Breast epithelium (tissue), 4 donors: ENCODE measurements around the gene MFSD6. TPM values are rescaled to one million over a fixed set of nuclear protein-coding genes. Genes with fewer than 3 reads are reported as not detected.

Source experiments
- DNase-seq, 2 donors: peaks; one replicate each; pipeline ENCODE4 v3.0.0-alpha.2; 2019; ENCODE audit warnings: low spot score in 2 of 2
- H3K27ac ChIP-seq, 2 donors: fragments of 200-600 bp; sonication (generic) in 1 of 2; one replicate each; pipeline ENCODE4 v1.5.1; 2016 to 2019; ENCODE audit warnings: mild to moderate bottlenecking in 1 of 2
- H3K27me3 ChIP-seq, 2 donors: fragments of 200-600 bp; sonication (generic) in 1 of 2; one replicate each; pipeline versions ENCODE4 v1.5.1 to v1.6.0; 2017 to 2019; ENCODE audit warnings: control low read depth in 1 of 2, mild to moderate bottlenecking in 1 of 2
- H3K36me3 ChIP-seq: fragments of 200-600 bp; one replicate; pipeline ENCODE4 v1.5.1; 2019
- H3K4me1 ChIP-seq, 2 donors: fragments of 200-600 bp; sonication (generic); one replicate each; pipeline ENCODE4 v1.5.1; 2016 to 2019; ENCODE audit warnings: control low read depth in 1 of 2
- H3K4me3 ChIP-seq, 3 donors: fragments of 200-600 bp; sonication (generic); 1 replicate in 2 of 3; 2 replicates in 1 of 3; pipeline ENCODE4 v1.5.1; 2016 to 2019; ENCODE audit warnings: mild to moderate bottlenecking in 3 of 3, moderate library complexity in 2 of 3
- H3K9me3 ChIP-seq, 2 donors: fragments of 200-600 bp; sonication (generic) in 1 of 2; one replicate each; pipeline ENCODE4 v1.5.1; 2016 to 2019; ENCODE audit warnings: control low read depth in 1 of 2
- POLR2A ChIP-seq: fragments of 450-650 bp; IDR thresholded peaks from one replicate; pipeline ENCODE4 v1.6.1; 2016; ENCODE audit warnings: antibody characterized with exemption, mild to moderate bottlenecking, moderate library complexity
- POLR2AphosphoS5 ChIP-seq, 3 donors: sonication (generic); formaldehyde crosslinking; IDR thresholded peaks; one replicate each; pipeline ENCODE4 v1.6.1; 2017; ENCODE audit warnings: antibody characterized with exemption in 3 of 3
- intact Hi-C: fragments of 100-400 bp; cut with DNase I; formaldehyde crosslinking; loops from one replicate; pipeline ENCODE4 v1.15.1; 2023; ENCODE audit warnings: low total_unique reads
- total RNA-seq, 3 donors: library from RNA; depleted of rRNA; stranded (reverse); fragments of >200 nt; gene quantifications; one replicate each; pipeline ENCODE4 v1.1.0, GENCODE V29; 2016
- TF ChIP-seq, protein P1 (sequence below), 3 donors: fragments of 450-650 bp; IDR thresholded peaks; one replicate each; pipeline ENCODE4 v1.5.1; 2016 to 2017; ENCODE audit warnings: antibody characterized with exemption in 3 of 3, mild to moderate bottlenecking in 3 of 3, moderate library complexity in 3 of 3

Gene MFSD6
- total RNA-seq, 3 donors from 2014 or later, result 52.0 to 180 (median 92.4) TPM

GRCh38 chr2:190362894-190363293, 45.3 kb upstream of the MFSD6 start:
- H3K4me1 ChIP-seq, result peaks cover 0 to 5% of the 10 kb centered on the region in 2 donors
- no peaks in the 10 kb centered on the region for H3K36me3 ChIP-seq
- intact Hi-C loops, result no loop called here
- no peaks in the 10 kb centered on the region for H3K9me3 ChIP-seq
- TF ChIP-seq, protein P1, sequence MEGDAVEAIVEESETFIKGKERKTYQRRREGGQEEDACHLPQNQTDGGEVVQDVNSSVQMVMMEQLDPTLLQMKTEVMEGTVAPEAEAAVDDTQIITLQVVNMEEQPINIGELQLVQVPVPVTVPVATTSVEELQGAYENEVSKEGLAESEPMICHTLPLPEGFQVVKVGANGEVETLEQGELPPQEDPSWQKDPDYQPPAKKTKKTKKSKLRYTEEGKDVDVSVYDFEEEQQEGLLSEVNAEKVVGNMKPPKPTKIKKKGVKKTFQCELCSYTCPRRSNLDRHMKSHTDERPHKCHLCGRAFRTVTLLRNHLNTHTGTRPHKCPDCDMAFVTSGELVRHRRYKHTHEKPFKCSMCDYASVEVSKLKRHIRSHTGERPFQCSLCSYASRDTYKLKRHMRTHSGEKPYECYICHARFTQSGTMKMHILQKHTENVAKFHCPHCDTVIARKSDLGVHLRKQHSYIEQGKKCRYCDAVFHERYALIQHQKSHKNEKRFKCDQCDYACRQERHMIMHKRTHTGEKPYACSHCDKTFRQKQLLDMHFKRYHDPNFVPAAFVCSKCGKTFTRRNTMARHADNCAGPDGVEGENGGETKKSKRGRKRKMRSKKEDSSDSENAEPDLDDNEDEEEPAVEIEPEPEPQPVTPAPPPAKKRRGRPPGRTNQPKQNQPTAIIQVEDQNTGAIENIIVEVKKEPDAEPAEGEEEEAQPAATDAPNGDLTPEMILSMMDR (IDR thresholded peaks at IDR 0.05), result no peak
- TF ChIP-seq POLR2AphosphoS5 (IDR thresholded peaks at IDR 0.05) (no peak), POLR2A (no peak)
- no peak for DNase-seq
- H3K27ac ChIP-seq, result no peak overlapping the region
- no peak overlapping the region for H3K4me3 ChIP-seq
- no peaks in the 10 kb centered on the region for H3K27me3 ChIP-seq

GRCh38 chr2:190365499-190366204, 42.5 kb upstream of the MFSD6 start:
- H3K9me3 ChIP-seq, result no peaks in the 10 kb centered on the region
- TF ChIP-seq POLR2AphosphoS5 (IDR thresholded peaks at IDR 0.05), result no peak
- TF ChIP-seq, protein P1 (IDR thresholded peaks at IDR 0.05), result no peak
- no peak for TF ChIP-seq POLR2A
- no peak for DNase-seq
- no peaks in the 10 kb centered on the region for H3K27me3 ChIP-seq
- intact Hi-C loops, result no loop called here
- no peaks in the 10 kb centered on the region for H3K4me1 ChIP-seq
- H3K36me3 ChIP-seq, result peaks cover 4% of the 10 kb centered on the region
- no peak overlapping the region for H3K27ac ChIP-seq
- no peak overlapping the region for H3K4me3 ChIP-seq

DNA sequence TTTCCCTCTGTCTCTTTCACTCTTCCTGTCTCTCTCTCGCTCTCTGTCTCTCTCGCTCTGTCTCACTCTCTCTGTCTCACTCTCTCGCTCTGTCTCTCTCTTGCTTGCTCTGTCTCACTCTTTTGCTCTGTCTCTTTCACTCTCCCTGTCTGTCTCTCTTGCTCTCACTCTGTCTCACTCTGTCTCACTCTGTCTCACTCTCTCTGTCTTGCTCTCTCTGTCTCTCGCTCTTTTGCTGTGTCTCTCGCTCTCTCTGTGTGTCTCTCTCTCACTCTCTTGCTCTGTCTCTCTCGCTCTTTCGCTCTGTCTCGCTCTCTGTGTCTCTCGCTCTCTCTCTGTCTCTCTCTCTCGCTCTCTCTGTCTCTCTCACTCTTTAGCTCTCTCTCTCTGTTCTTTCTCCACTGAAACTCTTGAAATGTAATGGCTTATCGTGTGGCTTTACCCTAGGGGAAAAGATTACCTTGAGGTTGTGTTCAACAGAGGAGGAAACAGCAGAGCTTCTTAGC, 41.9 kb upstream of the MFSD6 start:
- H3K36me3 ChIP-seq, result peaks cover 4% of the 10 kb centered on the region
- no peak overlapping the region for H3K4me3 ChIP-seq
- no peaks in the 10 kb centered on the region for H3K27me3 ChIP-seq
- no peak for DNase-seq
- H3K9me3 ChIP-seq, result no peaks in the 10 kb centered on the region
- intact Hi-C loops, result no loop called here
- H3K27ac ChIP-seq, result no peak overlapping the region
- TF ChIP-seq, protein P1 (IDR thresholded peaks at IDR 0.05), result no peak
- TF ChIP-seq POLR2A (no peak), POLR2AphosphoS5 (IDR thresholded peaks at IDR 0.05) (no peak)
- H3K4me1 ChIP-seq, result no peaks in the 10 kb centered on the region

- no peaks in the 10 kb centered on the region for H3K9me3 ChIP-seq
- H3K27me3 ChIP-seq, result no peaks in the 10 kb centered on the region
- TF ChIP-seq POLR2AphosphoS5 (IDR thresholded peaks at IDR 0.05) (no peak), POLR2A (no peak)
- TF ChIP-seq, protein P1 (IDR thresholded peaks at IDR 0.05), result no peak
- intact Hi-C loops, result no loop called here
- peaks cover 4% of the 10 kb centered on the region for H3K36me3 ChIP-seq
- H3K4me3 ChIP-seq, result no peak overlapping the region
- H3K27ac ChIP-seq, result no peak overlapping the region
- no peaks in the 10 kb centered on the region for H3K4me1 ChIP-seq
- no peak for DNase-seq
Measured at GRCh38 chr2:190367091-190367490, 41.1 kb upstream of the MFSD6 start.

DNA sequence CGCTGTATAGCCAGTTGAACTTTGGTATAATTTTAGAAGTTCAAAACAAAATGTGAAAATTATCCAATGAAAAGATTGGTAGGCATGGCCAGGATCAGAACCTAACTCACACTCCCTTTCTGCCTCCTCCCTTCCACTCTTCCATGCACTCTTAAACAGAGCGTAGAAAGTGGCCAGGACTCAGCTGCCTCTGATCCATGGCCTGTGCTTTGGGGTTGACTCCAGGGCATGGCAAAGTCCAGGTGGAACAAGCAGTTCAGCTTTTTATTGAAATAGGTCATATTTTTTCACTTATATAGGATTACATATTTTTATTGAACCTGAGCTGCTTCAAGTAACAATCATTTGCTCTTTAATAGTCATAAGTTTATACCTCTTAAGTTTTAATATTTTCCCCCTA, 38.5 kb upstream of the MFSD6 start:
- Histone ChIP-seq H3K4me1 (no peaks in the 10 kb centered on the region), H3K27me3 (no peaks in the 10 kb centered on the region), H3K27ac (no peak overlapping the region), H3K4me3 (no peak overlapping the region), H3K9me3 (no peaks in the 10 kb centered on the region), H3K36me3 (peaks cover 4% of the 10 kb centered on the region)
- TF ChIP-seq, protein P1 (IDR thresholded peaks at IDR 0.05), result no peak
- no peak for TF ChIP-seq POLR2AphosphoS5 (IDR thresholded peaks at IDR 0.05)
- no peak for DNase-seq
- intact Hi-C loops, result no loop called here
